IMR-90 (cell line): ENCODE measurements around the gene VIPR2. TPM values are rescaled to one million over a fixed set of nuclear protein-coding genes. Genes with fewer than 3 reads are reported as not detected.

Experiments used
- ATAC-seq: fragments of 200-7000 bp; cut with Tn5 transposase; 2 replicates; pipeline ENCODE4 v1.9.1; 2020; ENCODE audit warnings: low read depth, mild to moderate bottlenecking, moderate library complexity
- BruUV-seq: library from RNA; stranded (reverse); fragments of 400-500 nt; replicated peaks from 2 replicates; lab custom pipeline; 2021; lab: Mats Ljungman, UMichigan
- CTCF ChIA-PET: fragments of 300-600 bp; formaldehyde crosslinking; extraction: SDS; loops from one replicate; lab custom pipeline; 2021; ENCODE audit warnings: antibody characterized with exemption; lab: Yijun Ruan, JAX
- POLR2A ChIA-PET: fragments of 300-600 bp; sonication (Branson Sonifier 250); formaldehyde crosslinking; loops from one replicate; lab custom pipeline; 2022; ENCODE audit warnings: antibody characterized with exemption; ENCODE audit not compliant: unreplicated experiment; lab: Charles Lee
- DNase-seq: peaks from one replicate; pipeline ENCODE4 v3.0.0; 2013
- H2AFZ ChIP-seq: replicated peaks from 2 replicates; pipeline ENCODE3; 2013; ENCODE audit warnings: low read length, mild to moderate bottlenecking; ENCODE audit not compliant: poor library complexity
- H2AK5ac ChIP-seq: 2 replicates; pipeline ENCODE4 v1.6.1; 2013; ENCODE audit warnings: low read depth, low read length, inconsistent platforms
- H2AK9ac ChIP-seq: replicated peaks from 2 replicates; pipeline ENCODE3; 2013; ENCODE audit warnings: mild to moderate bottlenecking, low read depth, low read length, moderate library complexity; ENCODE audit not compliant: poor library complexity
- H2BK120ac ChIP-seq: 2 replicates; pipeline ENCODE4 v1.6.1; 2013; ENCODE audit warnings: low read depth, low read length, inconsistent platforms
- H2BK15ac ChIP-seq: 3 replicates; pipeline ENCODE4 v1.6.1; 2013; ENCODE audit warnings: low read depth, low read length, inconsistent platforms
- H2BK20ac ChIP-seq: 2 replicates; pipeline ENCODE4 v1.6.1; 2013; ENCODE audit warnings: low read depth, mild to moderate bottlenecking, inconsistent platforms, low read length, moderate library complexity
- H2BK5ac ChIP-seq: 2 replicates; pipeline ENCODE4 v1.6.1; 2013; ENCODE audit warnings: mild to moderate bottlenecking, low read depth, low read length, inconsistent platforms; ENCODE audit not compliant: poor library complexity, severe bottlenecking
- H3K14ac ChIP-seq: replicated peaks from 2 replicates; pipeline ENCODE4 v1.6.1; 2013; ENCODE audit warnings: low read depth, low read length, inconsistent platforms
- H3K18ac ChIP-seq: 2 replicates; pipeline ENCODE4 v1.6.1; 2013; ENCODE audit warnings: low read depth, low read length, control low read depth
- H3K23ac ChIP-seq: 2 replicates; pipeline ENCODE4 v1.6.1; 2013; ENCODE audit warnings: low read depth, low read length, inconsistent platforms
- H3K27ac ChIP-seq: 2 replicates; pipeline ENCODE4 v1.5.1; 2013; ENCODE audit warnings: mild to moderate bottlenecking, control low read depth, low read length; ENCODE audit not compliant: insufficient read depth
- H3K27me3 ChIP-seq: 2 replicates; pipeline ENCODE4 v1.6.1; 2013; ENCODE audit warnings: low read length; ENCODE audit not compliant: control insufficient read depth, insufficient read depth
- H3K36me3 ChIP-seq: 2 replicates; pipeline ENCODE4 v1.6.1; 2013; ENCODE audit warnings: low read length, mixed read lengths; ENCODE audit not compliant: control insufficient read depth, insufficient read depth
- H3K4ac ChIP-seq: 2 replicates; pipeline ENCODE4 v1.6.1; 2013; ENCODE audit warnings: low read depth, low read length, inconsistent platforms
- H3K4me1 ChIP-seq: 2 replicates; pipeline ENCODE4 v1.6.1; 2013; ENCODE audit warnings: low read length, mixed read lengths; ENCODE audit not compliant: control insufficient read depth, insufficient read depth
- H3K4me2 ChIP-seq: 2 replicates; pipeline ENCODE4 v1.6.1; 2013; ENCODE audit warnings: low read depth, mild to moderate bottlenecking, control low read depth, low read length, moderate library complexity
- H3K4me3 ChIP-seq: 2 replicates; pipeline ENCODE4 v1.5.1; 2013; ENCODE audit warnings: low read depth, mild to moderate bottlenecking, control low read depth, low read length, moderate library complexity; ENCODE audit not compliant: insufficient read depth
- H3K56ac ChIP-seq: 2 replicates; pipeline ENCODE4 v1.6.1; 2013; ENCODE audit warnings: low read length, inconsistent platforms; ENCODE audit not compliant: insufficient read depth; ENCODE audit errors: extremely low read depth
- H3K79me1 ChIP-seq, 2 experiments: 2 replicates each; pipeline ENCODE4 v1.6.1; 2013; ENCODE audit warnings: low read length in 2 of 2, inconsistent platforms in 1 of 2, low read depth in 1 of 2
- H3K9ac ChIP-seq: 2 replicates; pipeline ENCODE4 v1.6.1; 2013; ENCODE audit warnings: low read depth, low read length, control low read depth
- H3K9me1 ChIP-seq: 2 replicates; pipeline ENCODE4 v1.6.1; 2013; ENCODE audit warnings: low read length, inconsistent platforms; ENCODE audit not compliant: insufficient read depth
- H3K9me3 ChIP-seq: 2 replicates; pipeline ENCODE4 v1.6.1; 2013; ENCODE audit warnings: low read length; ENCODE audit not compliant: control insufficient read depth, insufficient read depth
- H4K20me1 ChIP-seq: 2 replicates; pipeline ENCODE4 v1.6.1; 2013; ENCODE audit warnings: low read length, inconsistent platforms; ENCODE audit not compliant: insufficient read depth
- H4K5ac ChIP-seq: 2 replicates; pipeline ENCODE4 v1.6.1; 2013; ENCODE audit warnings: mild to moderate bottlenecking, low read depth, low read length, control low read depth
- H4K8ac ChIP-seq, 2 experiments: 2 replicates each; pipeline ENCODE4 v1.6.1; 2013; ENCODE audit warnings: low read depth in 2 of 2, low read length in 2 of 2, control low read depth in 1 of 2, inconsistent platforms in 1 of 2
- H4K91ac ChIP-seq: 2 replicates; pipeline ENCODE4 v1.6.1; 2013; ENCODE audit warnings: low read depth, low read length, inconsistent platforms; ENCODE audit not compliant: insufficient read depth
- BHLHE40 ChIP-seq: fragments of 150-350 bp; IDR thresholded peaks from 2 replicates; pipeline ENCODE4 v1.6.1; 2016; ENCODE audit warnings: mild to moderate bottlenecking, low read depth, low read length
- CEBPB ChIP-seq: IDR thresholded peaks from 2 replicates; pipeline ENCODE4 v1.6.1; 2012; ENCODE audit warnings: low read depth, low read length, improper control_type of control experiment
- CHD1 ChIP-seq: IDR thresholded peaks from 2 replicates; pipeline ENCODE4 v1.6.1; 2012; ENCODE audit warnings: low read depth, low read length, improper control_type of control experiment
- MAFK ChIP-seq: IDR thresholded peaks from 2 replicates; pipeline ENCODE4 v1.6.1; 2012; ENCODE audit warnings: low read depth, low read length, improper control_type of control experiment
- MAZ ChIP-seq: IDR thresholded peaks from 2 replicates; pipeline ENCODE4 v1.6.1; 2012; ENCODE audit warnings: low read depth, mild to moderate bottlenecking, low read length, improper control_type of control experiment, moderate library complexity, borderline replicate concordance
- MXI1 ChIP-seq: IDR thresholded peaks from 2 replicates; pipeline ENCODE4 v1.6.1; 2012; ENCODE audit warnings: low read depth, mild to moderate bottlenecking, low read length, moderate library complexity, borderline replicate concordance
- NFE2L2 ChIP-seq: fragments of 150-350 bp; IDR thresholded peaks from 2 replicates; pipeline ENCODE4 v1.6.1; 2016; ENCODE audit warnings: low read depth, mild to moderate bottlenecking, low read length
- POLR2A ChIP-seq: IDR thresholded peaks from 2 replicates; pipeline ENCODE4 v1.6.1; 2012; ENCODE audit warnings: mild to moderate bottlenecking, low read depth, low read length
- RAD21 ChIP-seq: IDR thresholded peaks from 2 replicates; pipeline ENCODE4 v1.6.1; 2012; ENCODE audit warnings: low read length, improper control_type of control experiment
- RCOR1 ChIP-seq: IDR thresholded peaks from 2 replicates; pipeline ENCODE4 v1.6.1; 2012; ENCODE audit warnings: mild to moderate bottlenecking, low read length, improper control_type of control experiment; ENCODE audit not compliant: insufficient replicate concordance
- RFX5 ChIP-seq: IDR thresholded peaks from 2 replicates; pipeline ENCODE4 v1.8.0; 2012; ENCODE audit warnings: low read depth, mild to moderate bottlenecking, low read length, moderate library complexity
- SMC3 ChIP-seq: fragments of 150-350 bp; IDR thresholded peaks from 2 replicates; pipeline ENCODE4 v1.6.1; 2016; ENCODE audit warnings: low read depth, mild to moderate bottlenecking, antibody characterized with exemption, low read length, moderate library complexity
- WGBS, 2 experiments: methylation state at CpG; one replicate each; pipeline versions ENCODE4 v1.1.5 to v1.1.7; 2013; ENCODE audit warnings: missing lambda C conversion rate in 2 of 2; ENCODE audit not compliant: insufficient read length in 1 of 2; ENCODE audit errors: extremely low coverage in 2 of 2; 5-methylcytosine and 5-hydroxymethylcytosine counted together
- dilution Hi-C: fragments of 300-500 bp; cut with HindIII; formaldehyde crosslinking; loops from one replicate; pipeline ENCODE4 v1.14.3; 2018; ENCODE audit warnings: low sequenced_read_pairs; ENCODE audit not compliant: unreplicated experiment
- in situ Hi-C: fragments of 300-500 bp; cut with MboI; formaldehyde crosslinking; loops from 3 replicates; pipeline ENCODE4 v1.14.3; 2019; ENCODE audit warnings: low sequenced_read_pairs, inconsistent platforms, mixed read lengths
- intact Hi-C: fragments of 100-400 bp; cut with micrococcal nuclease; formaldehyde crosslinking; loops from 2 replicates; pipeline ENCODE4 v1.10.0; 2022
- polyA plus RNA-seq, 3 experiments: library from polyadenylated mRNA; depleted of rRNA; stranded (reverse); fragments of >200 nt; gene quantifications; 2 replicates each; pipeline ENCODE4 v1.2.3, GENCODE V29; 2012; ENCODE audit warnings: low replicate concordance in 1 of 3
- total RNA-seq: library from RNA; depleted of rRNA; stranded (reverse); fragments of >200 nt; gene quantifications from 2 replicates; pipeline ENCODE4 v1.2.3, GENCODE V29; 2012
- TF ChIP-seq, protein P1 (sequence below): conservative IDR thresholded peaks from 2 replicates; pipeline ENCODE4 v1.5.1; 2012; ENCODE audit warnings: mild to moderate bottlenecking, low read depth, low read length, improper control_type of control experiment
- TF ChIP-seq, protein P2 (sequence below): fragments of 150-350 bp; IDR thresholded peaks from 2 replicates; pipeline ENCODE4 v1.6.1; 2017; ENCODE audit warnings: mild to moderate bottlenecking, antibody characterized with exemption, low read length, low read depth
- TF ChIP-seq, protein P3 (sequence below): fragments of 150-350 bp; IDR thresholded peaks from 2 replicates; pipeline ENCODE4 v1.6.1; 2016; ENCODE audit warnings: low read depth, mild to moderate bottlenecking, low read length, moderate library complexity, borderline replicate concordance

The VIPR2 gene
- total and polyA plus RNA-seq, 2 of the 4 experiments (the other 2 are of a cell fraction), result not detected

DNA sequence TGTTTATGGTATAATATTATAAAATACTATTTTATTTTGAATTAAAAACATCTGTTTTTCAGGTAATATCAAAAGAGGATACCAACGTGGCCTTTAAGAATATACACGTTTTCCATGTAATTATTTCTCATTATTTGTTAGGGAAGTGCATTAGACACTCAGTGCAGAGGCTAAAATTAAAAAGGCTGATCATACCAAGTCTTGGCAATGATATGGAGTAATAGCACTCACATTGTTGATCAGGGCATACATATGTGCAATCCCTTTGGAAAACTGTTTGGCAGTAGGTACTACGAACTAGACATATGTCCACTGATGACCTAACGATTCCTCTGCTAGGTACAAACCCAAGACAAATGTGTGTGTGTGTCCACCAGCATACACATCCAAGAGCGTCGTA lies 20.7 kb upstream of the VIPR2 start:
- H3K79me1 ChIP-seq, result no peaks in the 10 kb centered on the region
- intact Hi-C loops, result no loop called here
- no peak overlapping the region for H2BK15ac ChIP-seq
- no peak overlapping the region for H3K56ac ChIP-seq
- no peak overlapping the region for H3K23ac ChIP-seq
- no peak overlapping the region for H2AK5ac ChIP-seq
- no peaks in the 10 kb centered on the region for H3K9me1 ChIP-seq
- no peak overlapping the region for H3K4me2 ChIP-seq
- H3K14ac ChIP-seq, result no peak overlapping the region
- H3K27me3 ChIP-seq, result no peaks in the 10 kb centered on the region
- no peaks in the 10 kb centered on the region for H3K4me1 ChIP-seq
- ATAC-seq, result no peak
- H2AK9ac ChIP-seq, result no peak overlapping the region
- no peak overlapping the region for H2AFZ ChIP-seq
- no peak overlapping the region for H3K4me3 ChIP-seq
- no peaks in the 10 kb centered on the region for H4K20me1 ChIP-seq
- no peak overlapping the region for H4K8ac ChIP-seq
- CTCF ChIA-PET, result no interaction called here
- WGBS, 2 experiments, result 83% methylated on average over 1 of the region's 6 CpGs; no CpG with 5 or more reads in 1 of the 2 experiments
- H3K9ac ChIP-seq, result no peak overlapping the region
- H3K36me3 ChIP-seq, result no peaks in the 10 kb centered on the region
- no peak overlapping the region for H4K91ac ChIP-seq
- no peak for DNase-seq
- no peak overlapping the region for H2BK5ac ChIP-seq
- POLR2A ChIA-PET, result no interaction called here
- H2BK120ac ChIP-seq, result no peak overlapping the region
- BruUV-seq, result no TSS peak
- no peak overlapping the region for H3K4ac ChIP-seq
- in situ Hi-C loops, result no loop called here
- dilution Hi-C loops, result no loop called here
- H3K27ac ChIP-seq, result no peak overlapping the region
- H4K5ac ChIP-seq, result no peak overlapping the region
- H3K9me3 ChIP-seq, result peaks cover 26% of the 10 kb centered on the region
- no peak overlapping the region for H3K18ac ChIP-seq
- no peak overlapping the region for H2BK20ac ChIP-seq
- TF ChIP-seq RCOR1 (no peak), CHD1 (no peak), MAFK (no peak), POLR2A (no peak), NFE2L2 (no peak), CEBPB (no peak), RFX5 (no peak), MXI1 (no peak), RAD21 (no peak), SMC3 (no peak), MAZ (no peak), BHLHE40 (no peak)
- TF ChIP-seq, protein P1, sequence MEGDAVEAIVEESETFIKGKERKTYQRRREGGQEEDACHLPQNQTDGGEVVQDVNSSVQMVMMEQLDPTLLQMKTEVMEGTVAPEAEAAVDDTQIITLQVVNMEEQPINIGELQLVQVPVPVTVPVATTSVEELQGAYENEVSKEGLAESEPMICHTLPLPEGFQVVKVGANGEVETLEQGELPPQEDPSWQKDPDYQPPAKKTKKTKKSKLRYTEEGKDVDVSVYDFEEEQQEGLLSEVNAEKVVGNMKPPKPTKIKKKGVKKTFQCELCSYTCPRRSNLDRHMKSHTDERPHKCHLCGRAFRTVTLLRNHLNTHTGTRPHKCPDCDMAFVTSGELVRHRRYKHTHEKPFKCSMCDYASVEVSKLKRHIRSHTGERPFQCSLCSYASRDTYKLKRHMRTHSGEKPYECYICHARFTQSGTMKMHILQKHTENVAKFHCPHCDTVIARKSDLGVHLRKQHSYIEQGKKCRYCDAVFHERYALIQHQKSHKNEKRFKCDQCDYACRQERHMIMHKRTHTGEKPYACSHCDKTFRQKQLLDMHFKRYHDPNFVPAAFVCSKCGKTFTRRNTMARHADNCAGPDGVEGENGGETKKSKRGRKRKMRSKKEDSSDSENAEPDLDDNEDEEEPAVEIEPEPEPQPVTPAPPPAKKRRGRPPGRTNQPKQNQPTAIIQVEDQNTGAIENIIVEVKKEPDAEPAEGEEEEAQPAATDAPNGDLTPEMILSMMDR, result no peak
- TF ChIP-seq, protein P2, sequence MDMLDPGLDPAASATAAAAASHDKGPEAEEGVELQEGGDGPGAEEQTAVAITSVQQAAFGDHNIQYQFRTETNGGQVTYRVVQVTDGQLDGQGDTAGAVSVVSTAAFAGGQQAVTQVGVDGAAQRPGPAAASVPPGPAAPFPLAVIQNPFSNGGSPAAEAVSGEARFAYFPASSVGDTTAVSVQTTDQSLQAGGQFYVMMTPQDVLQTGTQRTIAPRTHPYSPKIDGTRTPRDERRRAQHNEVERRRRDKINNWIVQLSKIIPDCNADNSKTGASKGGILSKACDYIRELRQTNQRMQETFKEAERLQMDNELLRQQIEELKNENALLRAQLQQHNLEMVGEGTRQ, result no peak
- TF ChIP-seq, protein P3, sequence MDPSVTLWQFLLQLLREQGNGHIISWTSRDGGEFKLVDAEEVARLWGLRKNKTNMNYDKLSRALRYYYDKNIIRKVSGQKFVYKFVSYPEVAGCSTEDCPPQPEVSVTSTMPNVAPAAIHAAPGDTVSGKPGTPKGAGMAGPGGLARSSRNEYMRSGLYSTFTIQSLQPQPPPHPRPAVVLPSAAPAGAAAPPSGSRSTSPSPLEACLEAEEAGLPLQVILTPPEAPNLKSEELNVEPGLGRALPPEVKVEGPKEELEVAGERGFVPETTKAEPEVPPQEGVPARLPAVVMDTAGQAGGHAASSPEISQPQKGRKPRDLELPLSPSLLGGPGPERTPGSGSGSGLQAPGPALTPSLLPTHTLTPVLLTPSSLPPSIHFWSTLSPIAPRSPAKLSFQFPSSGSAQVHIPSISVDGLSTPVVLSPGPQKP, result no peak
